Lung (tissue), 12 donors: ENCODE results near the gene HADHB. TPM values are rescaled to one million over a fixed set of nuclear protein-coding genes. Genes with fewer than 3 reads are reported as not detected.
A peak's percentile ranks its signal among the peaks of the same experiment; 100 is the strongest.

Experiments used
- ATAC-seq: fragments of 200-7000 bp; cut with Tn5 transposase; one replicate; pipeline ENCODE4 v1.9.1; 2020; ENCODE audit warnings: moderate number of reproducible peaks; ENCODE audit not compliant: insufficient read depth, low FRiP score
- DNase-seq, 3 donors: peaks; one replicate each; pipeline ENCODE4 v3.0.0-alpha.2; 2013 to 2017
- H3K27ac ChIP-seq, 2 donors: one replicate each; pipeline ENCODE4 v1.5.1; 2013; ENCODE audit warnings: mild to moderate bottlenecking in 2 of 2, moderate library complexity in 2 of 2, control low read depth in 1 of 2, inconsistent platforms in 1 of 2, low read depth in 1 of 2, low read length in 1 of 2
- H3K27me3 ChIP-seq, 3 donors: one replicate each; pipeline ENCODE4 v1.5.1; 2013; ENCODE audit warnings: low read length in 2 of 3; ENCODE audit not compliant: control insufficient read depth in 3 of 3, insufficient read depth in 3 of 3
- H3K36me3 ChIP-seq, 4 donors: one replicate each; pipeline ENCODE4 v1.5.1; 2013; ENCODE audit warnings: low read length in 4 of 4, mild to moderate bottlenecking in 1 of 4, moderate library complexity in 1 of 4; ENCODE audit not compliant: control insufficient read depth in 4 of 4, insufficient read depth in 4 of 4
- H3K4me1 ChIP-seq, 5 donors: one replicate each; pipeline ENCODE4 v1.5.1; 2013; ENCODE audit warnings: low read length in 5 of 5, mild to moderate bottlenecking in 2 of 5, moderate library complexity in 1 of 5; ENCODE audit not compliant: control insufficient read depth in 5 of 5, insufficient read depth in 5 of 5
- H3K4me3 ChIP-seq: one replicate; pipeline ENCODE4 v1.5.1; 2013; ENCODE audit warnings: mild to moderate bottlenecking, control low read depth, moderate library complexity
- H3K9ac ChIP-seq, 2 donors: one replicate each; pipeline ENCODE4 v1.5.1; 2013; ENCODE audit warnings: low read length in 2 of 2, control low read depth in 1 of 2; ENCODE audit not compliant: insufficient read depth in 1 of 2
- H3K9me3 ChIP-seq, 4 donors: one replicate each; pipeline ENCODE4 v1.5.1; 2013; ENCODE audit warnings: low read length in 3 of 4, mild to moderate bottlenecking in 1 of 4, moderate library complexity in 1 of 4; ENCODE audit not compliant: control insufficient read depth in 4 of 4, insufficient read depth in 3 of 4
- WGBS, 2 donors: extraction: QIAGEN DNeasy Blood & Tissue Kit; methylation state at CpG; one replicate each; pipeline ENCODE4 v1.1.7; 2013; 5-methylcytosine and 5-hydroxymethylcytosine counted together
- polyA plus RNA-seq, 2 donors: library from polyadenylated mRNA; stranded (reverse); fragments of 200-250 nt; gene quantifications; one replicate each; pipeline ENCODE4 v1.2.1, GENCODE V29; 2013
- total RNA-seq, 2 donors: library from RNA; depleted of rRNA in 1 of 2; stranded (reverse); fragments of >200 nt in 1 of 2; gene quantifications; one replicate each; pipeline ENCODE4 v1.2.1, GENCODE V29; 2014 to 2021
- TF ChIP-seq, protein P1 (sequence below): IDR thresholded peaks from 2 replicates; pipeline ENCODE4 v1.5.1; 2012; ENCODE audit warnings: mild to moderate bottlenecking; ENCODE audit errors: control extremely low read depth, extremely low read depth
- donor health status: control.
- donor health status: control.
- donor health status: Bipolar disorder and iron deficiency.
- donor health status: healthy.
- donor health status: DM: yes; HTN: yes; CAD: no.

HADHB gene
- total and polyA plus RNA-seq, 4 donors = 63.1 to 140 (median 89.6) TPM

DNA sequence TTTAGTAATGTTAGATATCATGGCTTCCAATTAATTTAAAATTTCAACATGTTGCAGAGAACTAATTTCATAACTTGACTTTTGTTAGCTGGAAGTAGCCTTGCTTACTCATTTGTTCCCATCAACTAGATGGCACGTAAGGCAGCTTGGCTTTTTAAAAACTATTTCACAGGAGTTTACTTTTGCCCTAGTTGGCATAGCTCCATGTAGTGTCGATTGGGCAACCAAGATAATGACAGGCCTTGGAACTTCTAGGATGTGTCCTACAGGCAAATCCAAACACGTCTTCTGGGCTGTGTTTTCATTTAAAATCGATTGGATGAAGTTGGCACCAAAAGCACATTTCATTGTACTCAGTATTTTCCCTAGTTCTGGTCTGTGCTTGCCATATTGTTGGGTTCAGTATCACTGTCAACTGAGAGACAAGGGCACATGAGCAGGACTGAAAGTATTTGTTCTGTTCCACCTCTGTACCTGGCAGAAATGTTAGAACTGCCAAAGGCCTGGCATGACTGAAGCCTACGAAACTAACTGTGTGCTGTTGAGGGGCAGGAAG, 29.4 kb downstream of the HADHB start:
- TF ChIP-seq, protein P1, sequence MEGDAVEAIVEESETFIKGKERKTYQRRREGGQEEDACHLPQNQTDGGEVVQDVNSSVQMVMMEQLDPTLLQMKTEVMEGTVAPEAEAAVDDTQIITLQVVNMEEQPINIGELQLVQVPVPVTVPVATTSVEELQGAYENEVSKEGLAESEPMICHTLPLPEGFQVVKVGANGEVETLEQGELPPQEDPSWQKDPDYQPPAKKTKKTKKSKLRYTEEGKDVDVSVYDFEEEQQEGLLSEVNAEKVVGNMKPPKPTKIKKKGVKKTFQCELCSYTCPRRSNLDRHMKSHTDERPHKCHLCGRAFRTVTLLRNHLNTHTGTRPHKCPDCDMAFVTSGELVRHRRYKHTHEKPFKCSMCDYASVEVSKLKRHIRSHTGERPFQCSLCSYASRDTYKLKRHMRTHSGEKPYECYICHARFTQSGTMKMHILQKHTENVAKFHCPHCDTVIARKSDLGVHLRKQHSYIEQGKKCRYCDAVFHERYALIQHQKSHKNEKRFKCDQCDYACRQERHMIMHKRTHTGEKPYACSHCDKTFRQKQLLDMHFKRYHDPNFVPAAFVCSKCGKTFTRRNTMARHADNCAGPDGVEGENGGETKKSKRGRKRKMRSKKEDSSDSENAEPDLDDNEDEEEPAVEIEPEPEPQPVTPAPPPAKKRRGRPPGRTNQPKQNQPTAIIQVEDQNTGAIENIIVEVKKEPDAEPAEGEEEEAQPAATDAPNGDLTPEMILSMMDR = no peak
- WGBS, 2 donors = 22 to 27% methylated on average over 5 of the region's 5 CpGs
- DNase-seq (peak; percentile 86 to 94 (median 94)), ATAC-seq (peak; percentile 47)
- peaks cover 5 to 30% (median 19%) of the 10 kb centered on the region in 4 donors for H3K36me3 ChIP-seq
- no peak overlapping the region for H3K9ac ChIP-seq
- peaks cover 5 to 21% (median 10%) of the 10 kb centered on the region in 5 donors for H3K4me1 ChIP-seq
- H3K4me3 ChIP-seq = no peak overlapping the region
- no peaks in the 10 kb centered on the region for H3K9me3 ChIP-seq
- H3K27me3 ChIP-seq = no peaks in the 10 kb centered on the region
- peak overlapping the region; percentile 77 to 89 for H3K27ac ChIP-seq

DNA sequence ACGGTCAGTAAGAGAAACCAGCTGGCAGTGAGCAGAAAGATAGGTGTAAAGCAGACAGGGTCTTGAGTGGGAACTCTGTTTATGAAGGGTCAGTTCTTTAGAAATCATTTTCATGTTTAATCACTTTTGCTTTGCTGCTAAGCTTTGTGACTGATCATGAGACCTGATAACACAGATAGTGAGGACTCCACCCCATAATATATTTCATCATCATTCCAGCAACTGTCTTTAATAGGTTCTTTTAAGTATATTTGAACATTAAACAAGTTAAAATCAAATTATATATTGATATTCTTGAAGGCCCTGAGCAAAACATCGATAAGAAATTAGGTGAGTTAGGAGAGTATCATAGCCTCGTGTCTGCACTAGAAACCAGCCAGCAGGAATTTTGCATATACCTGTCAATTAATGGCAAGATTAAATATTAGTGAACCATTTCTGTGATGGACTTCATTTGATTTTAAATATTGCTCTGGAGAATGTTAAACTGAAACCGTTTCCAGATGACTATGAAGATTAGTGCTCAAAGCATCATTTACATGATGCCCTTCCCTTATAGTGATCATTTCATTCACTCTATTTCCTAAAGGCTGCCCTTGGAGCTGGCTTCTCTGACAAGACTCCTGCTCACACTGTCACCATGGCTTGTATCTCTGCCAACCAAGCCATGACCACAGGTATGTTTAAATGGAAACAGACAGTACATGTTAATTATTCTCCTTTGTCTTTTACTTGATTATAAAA, 31.9 kb downstream of the HADHB start:
- WGBS, 2 donors = 91 to 93% methylated on average over 4 of the region's 4 CpGs
- no peaks in the 10 kb centered on the region for H3K27me3 ChIP-seq
- H3K9ac ChIP-seq = no peak overlapping the region
- no peak overlapping the region for H3K4me3 ChIP-seq
- DNase-seq (no peak), ATAC-seq (no peak)
- peaks cover 14 to 39% (median 29%) of the 10 kb centered on the region in 4 donors for H3K36me3 ChIP-seq
- H3K4me1 ChIP-seq = peaks cover 5 to 21% (median 10%) of the 10 kb centered on the region in 5 donors
- H3K27ac ChIP-seq = no peak overlapping the region
- H3K9me3 ChIP-seq = no peaks in the 10 kb centered on the region
- TF ChIP-seq, protein P1 = no peak

DNA sequence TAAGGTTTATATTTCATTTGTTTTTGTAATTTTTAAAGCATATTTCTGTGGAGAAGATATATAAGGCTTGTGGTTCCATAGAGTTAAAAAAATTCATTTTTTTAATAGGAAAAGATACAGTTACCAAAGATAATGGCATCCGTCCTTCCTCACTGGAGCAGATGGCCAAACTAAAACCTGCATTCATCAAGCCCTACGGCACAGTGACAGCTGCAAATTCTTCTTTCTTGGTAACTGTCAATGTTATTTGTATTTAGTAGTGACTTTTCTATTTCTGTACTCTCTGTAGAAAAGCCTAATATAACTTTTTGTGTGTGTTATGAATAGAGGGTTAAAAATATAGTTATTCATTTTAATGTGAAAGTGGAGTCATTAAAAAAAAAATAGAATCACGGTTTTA, 35.1 kb downstream of the HADHB start:
- H3K27me3 ChIP-seq = no peaks in the 10 kb centered on the region
- WGBS, 2 donors = 93 to 100% methylated on average over 3 of the region's 3 CpGs
- no peaks in the 10 kb centered on the region for H3K9me3 ChIP-seq
- no peak overlapping the region for H3K27ac ChIP-seq
- ATAC-seq = no peak
- TF ChIP-seq, protein P1 = no peak
- H3K36me3 ChIP-seq = peaks cover 22 to 56% (median 40%) of the 10 kb centered on the region in 4 donors
- H3K4me3 ChIP-seq = no peak overlapping the region
- no peak for DNase-seq
- H3K4me1 ChIP-seq = peaks cover 0 to 5% (median 3%) of the 10 kb centered on the region in 5 donors
- no peak overlapping the region for H3K9ac ChIP-seq
